AG04449 (cell line): Measurements from ENCODE around the gene SNTG2.

Experiments
- CTCF ChIA-PET: fragments of 350-600 bp; formaldehyde crosslinking; extraction: SDS; loops from one replicate; lab custom pipeline; 2021; ENCODE audit warnings: antibody characterized with exemption; lab: Yijun Ruan, JAX
- POLR2A ChIA-PET: fragments of 400-600, 350-600 bp; formaldehyde crosslinking; extraction: SDS; loops from one replicate; lab custom pipeline; 2020; ENCODE audit warnings: antibody characterized with exemption, inconsistent platforms; lab: Yijun Ruan, JAX
- DNase-seq: peaks from one replicate; pipeline ENCODE4 v3.0.0-alpha.2; 2010; ENCODE audit warnings: low read depth, low spot score
- H3K4me3 ChIP-seq: 2 replicates; pipeline ENCODE4 v1.5.1; 2011; ENCODE audit warnings: low read depth, mild to moderate bottlenecking, control low read depth, low read length
- TF ChIP-seq, protein P1 (sequence below): IDR thresholded peaks from one replicate; pipeline ENCODE4 v1.5.1; 2011; ENCODE audit warnings: mild to moderate bottlenecking, moderate library complexity, low read length, control low read depth, inconsistent platforms; ENCODE audit not compliant: insufficient read depth; ENCODE audit errors: missing control alignments

The SNTG2 gene

GRCh38 chr2:1256632-1257324 lies 306.1 kb downstream of the SNTG2 start:
- ChIA-PET POLR2A (no interaction called here), CTCF (no interaction called here)
- TF ChIP-seq, protein P1, sequence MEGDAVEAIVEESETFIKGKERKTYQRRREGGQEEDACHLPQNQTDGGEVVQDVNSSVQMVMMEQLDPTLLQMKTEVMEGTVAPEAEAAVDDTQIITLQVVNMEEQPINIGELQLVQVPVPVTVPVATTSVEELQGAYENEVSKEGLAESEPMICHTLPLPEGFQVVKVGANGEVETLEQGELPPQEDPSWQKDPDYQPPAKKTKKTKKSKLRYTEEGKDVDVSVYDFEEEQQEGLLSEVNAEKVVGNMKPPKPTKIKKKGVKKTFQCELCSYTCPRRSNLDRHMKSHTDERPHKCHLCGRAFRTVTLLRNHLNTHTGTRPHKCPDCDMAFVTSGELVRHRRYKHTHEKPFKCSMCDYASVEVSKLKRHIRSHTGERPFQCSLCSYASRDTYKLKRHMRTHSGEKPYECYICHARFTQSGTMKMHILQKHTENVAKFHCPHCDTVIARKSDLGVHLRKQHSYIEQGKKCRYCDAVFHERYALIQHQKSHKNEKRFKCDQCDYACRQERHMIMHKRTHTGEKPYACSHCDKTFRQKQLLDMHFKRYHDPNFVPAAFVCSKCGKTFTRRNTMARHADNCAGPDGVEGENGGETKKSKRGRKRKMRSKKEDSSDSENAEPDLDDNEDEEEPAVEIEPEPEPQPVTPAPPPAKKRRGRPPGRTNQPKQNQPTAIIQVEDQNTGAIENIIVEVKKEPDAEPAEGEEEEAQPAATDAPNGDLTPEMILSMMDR = no peak
- DNase-seq = no peak
- no peak overlapping the region for H3K4me3 ChIP-seq

GRCh38 chr2:1257334-1257733 lies 306.7 kb downstream of the SNTG2 start:
- TF ChIP-seq, protein P1 = no peak
- no peak for DNase-seq
- ChIA-PET CTCF (no interaction called here), POLR2A (no interaction called here)
- H3K4me3 ChIP-seq = no peak overlapping the region

DNA sequence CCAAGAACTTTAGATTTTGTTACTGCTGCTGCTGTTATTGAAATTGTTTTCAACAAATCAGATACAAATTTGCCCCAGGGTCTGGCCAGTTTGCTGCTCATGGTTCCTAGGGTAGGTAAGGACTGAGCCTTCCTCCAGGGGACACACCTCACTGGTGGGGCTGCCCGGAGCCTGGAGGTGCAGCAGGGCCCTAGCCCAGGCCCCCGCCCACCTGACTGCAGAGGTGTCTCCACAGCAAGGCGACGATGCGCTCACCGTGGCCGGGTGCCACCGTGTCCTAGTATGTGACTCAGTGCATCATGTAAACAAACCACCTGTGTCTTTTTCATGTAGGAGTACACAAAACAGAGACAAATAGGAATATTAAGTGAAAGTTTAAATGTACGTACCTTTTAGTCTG lies 309.1 kb downstream of the SNTG2 start:
- CTCF ChIA-PET = no interaction called here
- no peak overlapping the region for H3K4me3 ChIP-seq
- no peak for DNase-seq
- POLR2A ChIA-PET = no interaction called here
- TF ChIP-seq, protein P1 = no peak

DNA sequence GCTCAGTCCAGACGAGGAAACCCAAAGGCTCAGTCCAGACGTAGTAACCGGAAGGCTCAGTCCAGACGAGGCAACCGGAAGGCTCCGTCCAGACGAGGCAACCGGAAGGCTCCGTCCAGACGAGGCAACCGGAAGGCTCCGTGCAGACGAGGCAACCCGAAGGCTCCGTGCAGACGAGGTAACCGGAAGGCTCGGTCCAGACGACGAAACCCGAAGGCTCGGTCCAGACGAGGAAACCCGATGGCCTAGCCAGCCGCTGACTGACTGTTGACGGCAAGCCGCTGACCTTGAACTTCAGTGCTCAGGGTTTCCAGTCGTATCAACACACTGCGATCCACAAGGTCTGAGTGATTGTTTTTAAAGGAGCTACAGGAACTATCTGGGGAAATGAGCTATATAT lies 312.0 kb downstream of the SNTG2 start:
- CTCF ChIA-PET = no interaction called here

GRCh38 chr2:1265454-1265853 lies 314.8 kb downstream of the SNTG2 start:
- H3K4me3 ChIP-seq = no peak overlapping the region
- no peak for DNase-seq
- ChIA-PET CTCF (no interaction called here), POLR2A (no interaction called here)
- TF ChIP-seq, protein P1 = no peak

More for the DNA sequence above, 312.0 kb downstream of the SNTG2 start:
- H3K4me3 ChIP-seq = no peak overlapping the region
- POLR2A ChIA-PET = no interaction called here
- DNase-seq = no peak
- TF ChIP-seq, protein P1 = no peak

GRCh38 chr2:1266351-1266750 lies 315.7 kb downstream of the SNTG2 start:
- no peak overlapping the region for H3K4me3 ChIP-seq
- CTCF ChIA-PET = no interaction called here
- TF ChIP-seq, protein P1 = no peak
- DNase-seq = no peak
- POLR2A ChIA-PET = no interaction called here
